Myocyte (in vitro differentiated cells): ENCODE results near the gene COL10A1. TPM values are rescaled to one million over a fixed set of nuclear protein-coding genes. Genes with fewer than 3 reads are reported as not detected.

Experiments
- DNase-seq: peaks from one replicate; pipeline ENCODE4 v3.0.0-alpha.2; 2012; ENCODE audit warnings: low read depth
- total RNA-seq: library from RNA; depleted of rRNA; stranded (reverse); fragments of >200 nt; gene quantifications from 2 replicates; pipeline ENCODE4 v1.2.3, GENCODE V29; 2014

Gene COL10A1
- total RNA-seq, 1 donor from 2014 or later: 2.8 TPM

DNA sequence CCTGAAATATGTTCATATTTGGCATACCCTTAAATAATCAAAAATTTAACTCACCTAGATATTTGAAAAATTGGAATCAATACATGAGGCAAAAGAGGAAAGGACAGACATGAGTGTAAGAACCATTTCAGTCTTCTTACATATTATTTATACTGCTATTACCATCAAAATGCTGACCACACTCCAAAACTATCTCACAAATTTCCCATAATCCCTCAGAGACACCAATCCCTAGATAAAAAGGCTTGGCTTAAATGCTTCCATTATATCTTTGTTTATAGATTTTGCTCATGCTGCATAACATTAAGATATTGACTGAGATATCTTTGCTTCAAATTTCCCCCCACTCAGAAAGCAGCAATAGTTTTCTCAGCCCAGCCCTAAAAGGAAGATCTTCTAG, 37.0 kb downstream of the COL10A1 start:
- no peak for DNase-seq

DNA sequence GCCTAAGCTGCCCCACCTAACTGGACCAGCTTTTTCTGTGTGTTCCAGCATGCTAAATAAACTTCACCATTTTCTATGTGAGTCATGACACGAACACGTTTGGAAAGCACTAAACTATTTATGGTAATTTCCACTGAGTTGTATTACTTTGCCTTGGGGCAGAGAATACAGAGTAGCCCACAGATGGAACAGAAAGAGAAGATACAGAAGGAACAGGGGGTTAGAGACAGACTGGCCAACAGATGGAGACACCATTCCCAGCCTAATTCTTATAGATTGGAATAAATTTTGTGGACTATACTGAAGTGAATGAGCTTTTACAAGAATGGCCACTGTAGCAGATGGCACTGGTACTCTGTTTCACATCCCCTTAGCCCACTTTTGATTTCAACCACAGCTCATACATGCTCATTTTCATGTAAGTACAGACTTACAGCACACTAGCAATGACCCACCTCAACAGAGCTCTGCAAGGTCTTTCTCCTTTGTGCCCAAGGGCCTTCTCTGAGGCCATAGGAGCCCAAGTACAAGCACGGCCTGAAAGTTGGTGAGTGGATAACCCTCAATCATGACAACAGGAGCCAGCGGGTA, 38.4 kb downstream of the COL10A1 start:
- DNase-seq: peak; percentile 32

DNA sequence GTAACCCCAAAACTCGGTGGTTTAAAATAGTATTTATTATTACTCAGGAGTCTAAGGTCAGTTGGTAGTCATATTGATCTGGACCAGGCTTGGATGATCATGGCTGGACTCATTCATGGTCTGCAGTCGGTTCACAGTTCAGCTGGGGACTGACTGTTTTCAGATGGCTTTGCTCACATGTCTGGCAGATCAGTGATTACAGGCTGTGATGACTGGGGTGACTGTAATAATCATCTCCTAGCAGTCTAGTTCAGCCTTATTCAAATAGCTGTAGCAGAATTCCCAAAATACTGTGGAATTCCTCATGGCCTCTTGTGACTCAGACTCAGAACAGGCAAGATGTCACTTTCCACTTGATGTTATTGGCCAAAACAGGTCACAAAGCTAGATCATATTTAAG, 41.6 kb downstream of the COL10A1 start:
- DNase-seq: peak; percentile 16

DNA sequence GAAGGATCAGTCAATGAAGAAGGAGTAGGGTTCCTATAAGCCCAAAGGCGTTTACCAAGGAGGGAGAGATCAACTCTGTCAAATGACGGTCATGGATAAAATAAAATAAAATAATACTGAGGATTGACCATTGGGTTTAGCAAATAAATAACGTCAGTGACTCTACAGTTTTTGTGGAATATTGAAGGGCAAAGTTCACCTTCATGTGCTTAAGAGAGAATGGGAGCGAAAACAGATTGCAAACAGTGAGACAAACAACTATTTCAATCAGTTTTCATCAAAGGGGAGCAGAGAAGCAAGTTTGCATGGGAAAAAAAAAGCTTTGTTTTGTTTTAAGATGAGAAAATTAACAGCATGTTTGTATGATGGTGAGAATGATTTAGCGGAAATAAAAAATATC, 42.9 kb downstream of the COL10A1 start:
- DNase-seq: no peak

DNA sequence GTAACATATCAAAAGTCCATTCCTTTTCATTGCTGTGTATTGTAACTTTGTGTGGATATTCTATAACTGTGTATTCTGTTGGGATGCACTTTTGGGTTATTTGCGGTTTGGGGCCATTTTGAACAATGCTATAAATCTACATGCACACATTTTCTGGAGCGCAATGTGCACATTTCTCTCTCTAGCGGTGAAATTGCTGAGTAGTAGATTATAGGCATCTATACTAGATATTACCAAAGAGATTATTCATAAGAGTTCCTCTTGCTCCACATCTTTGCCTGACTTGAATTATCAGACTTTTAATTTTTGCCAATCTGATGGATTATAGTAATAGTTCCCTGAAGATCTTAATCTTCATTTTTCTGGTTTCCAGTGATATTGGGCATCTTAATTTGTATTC, 47.0 kb downstream of the COL10A1 start:
- no peak for DNase-seq

DNA sequence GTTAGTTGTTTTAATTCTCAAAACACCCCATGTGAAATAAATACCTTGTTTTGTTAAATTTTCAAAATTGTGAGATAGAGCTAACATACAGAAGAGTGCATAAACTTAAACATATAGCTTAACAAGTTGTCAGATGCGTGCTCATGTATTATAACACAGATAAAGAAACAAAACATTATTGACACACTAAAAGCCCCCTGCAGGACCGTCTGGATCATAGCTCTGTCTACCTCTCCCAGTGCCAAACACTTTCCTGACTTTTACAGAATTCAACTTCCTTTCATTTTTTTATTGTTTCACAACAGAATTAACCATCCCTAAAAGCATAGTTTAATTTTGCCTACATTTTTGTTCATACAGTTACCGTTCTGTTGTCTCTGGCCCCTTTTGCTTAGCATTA, 47.4 kb downstream of the COL10A1 start:
- no peak for DNase-seq

DNA sequence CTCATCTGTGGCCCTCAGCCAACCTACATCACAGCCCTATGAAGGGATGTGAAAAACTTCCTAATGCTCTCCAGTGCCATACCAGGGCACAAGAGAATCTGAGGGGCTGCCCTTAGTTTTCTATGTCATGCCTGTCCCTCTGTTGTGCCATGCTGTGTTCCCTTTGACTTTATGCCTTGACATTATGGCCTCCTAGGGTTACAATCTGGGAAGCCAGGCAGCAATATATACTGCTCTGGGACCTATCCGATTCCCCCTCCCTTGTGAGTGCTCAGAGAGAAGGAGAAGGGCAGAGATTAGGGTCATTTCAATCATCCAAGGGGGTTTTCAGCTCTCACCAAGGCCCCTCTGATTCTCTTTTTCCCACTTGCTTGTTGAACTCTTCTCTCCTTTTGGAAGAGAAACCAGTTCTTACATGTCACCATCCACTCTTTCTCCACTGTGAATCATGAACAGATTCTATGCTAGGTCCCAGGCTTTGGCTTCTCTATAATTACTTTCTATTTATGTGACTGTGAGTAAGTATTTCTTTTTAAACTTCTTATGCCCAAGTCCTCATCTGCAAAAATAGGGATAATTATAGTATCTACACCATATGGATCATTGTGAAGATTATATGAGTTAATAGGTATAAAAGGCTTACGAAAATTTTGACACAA, 51.1 kb downstream of the COL10A1 start:
- peak; percentile 55 for DNase-seq

DNA sequence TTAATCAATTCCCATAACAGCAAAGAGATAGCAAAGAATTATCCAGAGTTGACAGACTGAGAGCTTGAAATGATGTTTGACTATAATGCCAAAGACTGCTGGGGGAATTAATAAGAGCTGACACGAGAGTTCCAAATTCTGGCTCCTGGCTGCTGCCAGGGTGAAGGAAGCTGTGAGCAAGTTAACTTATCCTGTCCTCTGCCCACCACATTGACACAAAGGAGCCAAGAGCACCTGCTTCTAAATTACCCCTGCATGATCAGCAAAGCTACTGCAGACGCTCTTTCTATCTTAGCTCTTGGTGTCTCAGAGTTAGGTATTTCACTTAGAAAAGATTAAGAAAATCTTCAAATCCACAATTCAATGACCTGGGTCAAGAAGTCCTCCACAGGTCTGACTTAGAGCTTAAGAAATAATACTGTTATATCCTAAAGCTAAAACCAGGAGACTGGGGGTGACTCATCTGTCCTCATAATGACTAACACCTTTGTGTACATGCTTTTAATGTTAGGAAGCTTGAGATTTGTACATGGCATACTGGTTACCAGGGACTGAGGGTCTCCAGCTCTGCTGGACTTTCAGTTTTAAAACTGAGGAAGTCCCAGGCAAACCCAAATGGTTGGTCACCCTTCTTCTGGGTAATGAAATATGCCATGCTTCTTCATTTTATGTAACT, 52.0 kb downstream of the COL10A1 start:
- DNase-seq: peak; percentile 37

DNA sequence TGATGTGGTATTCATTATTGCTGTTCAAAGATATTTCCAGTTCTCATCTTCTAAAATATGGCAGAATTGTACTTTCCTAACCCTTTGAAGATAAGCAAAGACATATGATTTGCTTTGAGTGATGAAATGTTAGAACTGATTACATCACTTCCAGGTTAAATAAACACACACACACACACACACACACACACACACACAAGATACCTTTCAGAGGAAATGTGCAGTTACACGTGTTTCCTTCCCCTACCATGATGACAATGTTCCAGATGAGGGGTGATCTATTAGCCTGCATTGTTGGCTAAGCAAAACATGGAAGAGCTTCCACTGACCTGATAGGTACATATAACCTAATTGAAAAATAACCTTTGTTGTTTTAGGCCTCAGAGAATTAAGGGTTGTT, 53.6 kb downstream of the COL10A1 start:
- DNase-seq: no peak

DNA sequence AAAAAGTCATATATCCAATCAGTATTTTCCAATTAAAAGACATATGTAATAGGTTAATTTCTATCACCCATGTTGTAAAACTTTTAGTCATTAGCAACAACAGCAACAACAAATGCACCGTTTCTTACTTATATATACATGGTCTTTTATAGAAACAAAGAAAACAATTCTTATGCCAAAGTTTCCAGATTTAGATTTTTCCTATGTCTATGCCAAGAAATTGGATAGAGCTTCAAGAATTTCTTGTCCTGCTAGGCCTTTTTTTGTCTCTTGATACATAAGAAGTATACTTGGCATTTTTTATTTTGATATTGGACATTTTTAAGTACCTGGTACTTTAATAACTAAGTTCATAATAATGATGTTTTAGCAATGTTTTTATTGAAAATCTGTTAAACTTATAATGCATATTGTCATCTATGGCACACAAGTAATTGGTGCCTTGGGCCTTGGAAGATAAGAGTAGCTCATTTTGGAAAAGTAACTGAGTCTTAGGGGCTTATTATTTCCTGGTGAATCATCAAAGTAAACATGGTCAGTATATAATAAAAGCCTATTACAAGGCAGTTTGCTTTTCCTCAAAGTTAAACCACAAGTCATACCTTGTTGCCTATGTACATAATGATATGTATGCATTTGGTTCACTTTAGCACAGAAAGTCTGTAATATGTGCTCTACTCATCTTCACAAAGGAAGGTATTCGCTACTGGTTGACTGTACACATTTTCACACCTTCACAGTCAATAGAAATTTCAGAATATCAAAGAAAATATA, 55.1 kb downstream of the COL10A1 start:
- no peak for DNase-seq

DNA sequence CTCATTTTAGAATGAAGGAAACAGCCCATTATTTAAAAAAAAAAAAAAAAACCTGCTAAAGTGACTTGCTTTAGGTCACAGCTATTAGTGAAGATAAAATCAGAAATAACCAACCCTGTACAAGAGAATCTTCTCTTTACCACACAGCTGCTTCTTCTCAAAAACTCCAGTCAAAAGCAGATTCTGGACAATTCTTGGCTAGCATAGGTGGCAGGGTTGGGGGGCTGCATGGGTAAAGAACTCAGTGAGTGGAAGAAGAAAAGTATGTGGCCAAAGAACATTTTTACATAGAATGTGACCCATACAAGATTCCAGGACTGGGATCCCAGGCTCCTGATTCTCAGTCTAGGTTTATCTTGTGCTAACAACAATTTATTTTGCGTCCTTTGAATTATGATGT, 55.8 kb downstream of the COL10A1 start:
- DNase-seq: no peak

Other genes starting within 250 kb of the COL10A1 start
- 8.9 and 10.1 TPM in 2 replicates for gene FRK, start 65.2 kb downstream of the COL10A1 start, total RNA-seq
- 13.1 and 13.2 TPM in 2 replicates for gene NT5DC1, start 25.3 kb downstream of the COL10A1 start, total RNA-seq
- 30.4 and 34.9 TPM in 2 replicates for gene TSPYL4, start 127.9 kb upstream of the COL10A1 start, total RNA-seq
- 67.1 and 90.6 TPM in 2 replicates for gene TSPYL1, start 153.8 kb upstream of the COL10A1 start, total RNA-seq
- gene DSE, start 244.8 kb upstream of the COL10A1 start, total RNA-seq: 31.6 and 32.5 TPM in 2 replicates